Measurements from ENCODE around the gene MAN2B1. TPM values are rescaled to one million over a fixed set of nuclear protein-coding genes. Genes with fewer than 3 reads are reported as not detected.
A peak's percentile ranks its signal among the peaks of the same experiment; 100 is the strongest.
"Not testable (repeated sequence)": the region's sequence is repeated elsewhere in the genome, so short reads cannot be mapped to it uniquely, and the experiment has no call there.

Gene MAN2B1
- total and polyA plus RNA-seq, 2 experiments from 2014 or later = 40.6 to 56.5 TPM

- DNase-seq = no peak
- no peaks in the 10 kb centered on the region for H3K36me3 ChIP-seq (ENCODE audit: low read depth)
- 77 to 81% methylated on average over 9 of the region's 9 CpGs for WGBS, 2 experiments (ENCODE audit: low coverage in 1 of 2, low lambda C conversion rate in 2 of 2, missing lambda C conversion rate in 2 of 2)
- no peak within 1 kb of the TSS for H3K4me2 ChIP-seq (ENCODE audit: unreplicated experiment)
- no peaks in the 10 kb centered on the region for H3K9me3 ChIP-seq (ENCODE audit: low read depth)
- H3K4me3 ChIP-seq = no peak within 1 kb of the TSS
- no peaks in the 10 kb centered on the region for H3K79me2 ChIP-seq (ENCODE audit: insufficient read depth)
- no peak within 1 kb of the TSS for H2AFZ ChIP-seq
- H3K27me3 ChIP-seq (replicated peaks; ENCODE audit: insufficient read depth) = no peaks in the 10 kb centered on the region
- no peaks in the 10 kb centered on the region for H4K20me1 ChIP-seq (ENCODE audit: insufficient read depth)
- in situ Hi-C loops (cut with MboI) = no loop called here
- no peak within 1 kb of the TSS for H3K9ac ChIP-seq
- no peaks in the 10 kb centered on the region for H3F3A ChIP-seq (ENCODE audit: insufficient read depth)
- H3K4me1 ChIP-seq (ENCODE audit: insufficient read depth) = no peaks in the 10 kb centered on the region
- TF ChIP-seq EZH2phosphoT487 (IDR thresholded peaks at IDR 0.05; ENCODE audit: insufficient read depth, low read depth) (no peak), EZH2 (IDR thresholded peaks at IDR 0.05; ENCODE audit: insufficient read depth, poor library complexity, severe bottlenecking) (no peak)
- H3K9me2 ChIP-seq (ENCODE audit: insufficient read depth) = no peaks in the 10 kb centered on the region
- H3K27ac ChIP-seq = no peak within 1 kb of the TSS
Measured at GRCh38 chr19:12687496-12688196, 21.1 kb upstream of the MAN2B1 start, which contains the start of gene GNG14. Gene GNG14, plus strand, starts transcription at chr19:12687998. Its CDS starts 51 bp downstream, at chr19:12688049.

GRCh38 chr19:12685831-12686230, 19.3 kb upstream of the MAN2B1 start:
- no peak overlapping the region for H3K4me2 ChIP-seq (ENCODE audit: unreplicated experiment)
- H3K36me3 ChIP-seq (ENCODE audit: low read depth) = no peaks in the 10 kb centered on the region
- H3K27me3 ChIP-seq (replicated peaks; ENCODE audit: insufficient read depth) = no peaks in the 10 kb centered on the region
- no peaks in the 10 kb centered on the region for H4K20me1 ChIP-seq (ENCODE audit: insufficient read depth)
- no peaks in the 10 kb centered on the region for H3K4me1 ChIP-seq (ENCODE audit: insufficient read depth)
- in situ Hi-C loops (cut with MboI) = no loop called here
- no peak overlapping the region for H3K27ac ChIP-seq
- no peak for DNase-seq
- no peak overlapping the region for H3K9ac ChIP-seq
- 94% methylated on average over 3 of the region's 3 CpGs for WGBS, 2 experiments (ENCODE audit: low coverage in 1 of 2, low lambda C conversion rate in 2 of 2, missing lambda C conversion rate in 2 of 2)
- H3K4me3 ChIP-seq = no peak overlapping the region
- H2AFZ ChIP-seq = no peak overlapping the region
- no peaks in the 10 kb centered on the region for H3K79me2 ChIP-seq (ENCODE audit: insufficient read depth)
- H3K9me3 ChIP-seq (ENCODE audit: low read depth) = no peaks in the 10 kb centered on the region
- H3F3A ChIP-seq (ENCODE audit: insufficient read depth) = peaks cover 3% of the 10 kb centered on the region; the same call in 1 of the 2 replicates
- TF ChIP-seq EZH2 (IDR thresholded peaks at IDR 0.05; ENCODE audit: insufficient read depth, poor library complexity, severe bottlenecking) = no peak
- no peak for TF ChIP-seq EZH2phosphoT487 (IDR thresholded peaks at IDR 0.05; ENCODE audit: insufficient read depth, low read depth)
- no peaks in the 10 kb centered on the region for H3K9me2 ChIP-seq (ENCODE audit: insufficient read depth)

- no peaks in the 10 kb centered on the region for H3K4me1 ChIP-seq (ENCODE audit: insufficient read depth)
- WGBS, 2 experiments (ENCODE audit: low coverage in 1 of 2, low lambda C conversion rate in 2 of 2, missing lambda C conversion rate in 2 of 2) = 0 to 1% methylated on average over 62 to 68 of the region's 68 CpGs
- no peaks in the 10 kb centered on the region for H3K9me3 ChIP-seq (ENCODE audit: low read depth)
- no peaks in the 10 kb centered on the region for H3K27me3 ChIP-seq (replicated peaks; ENCODE audit: insufficient read depth)
- H3K27ac ChIP-seq = peak within 1 kb of the TSS; percentile 92
- peaks cover 5% of the 10 kb centered on the region; the same call in 1 of the 2 replicates for H3F3A ChIP-seq (ENCODE audit: insufficient read depth)
- H4K20me1 ChIP-seq (ENCODE audit: insufficient read depth) = no peaks in the 10 kb centered on the region
- H3K79me2 ChIP-seq (ENCODE audit: insufficient read depth) = peaks cover 16% of the 10 kb centered on the region
- no peaks in the 10 kb centered on the region for H3K9me2 ChIP-seq (ENCODE audit: insufficient read depth)
- H3K9ac ChIP-seq = peak within 1 kb of the TSS; percentile 93
- peak within 1 kb of the TSS; percentile 84 for H3K4me3 ChIP-seq
- in situ Hi-C loops (cut with MboI) = no loop called here
- H3K4me2 ChIP-seq (ENCODE audit: unreplicated experiment) = peak within 1 kb of the TSS; percentile 79
- TF ChIP-seq EZH2phosphoT487 (IDR thresholded peaks at IDR 0.05; ENCODE audit: insufficient read depth, low read depth) = no peak
- TF ChIP-seq EZH2 (IDR thresholded peaks at IDR 0.05; ENCODE audit: insufficient read depth, poor library complexity, severe bottlenecking) = no peak
- peak within 1 kb of the TSS; percentile 89 for H2AFZ ChIP-seq
- H3K36me3 ChIP-seq (ENCODE audit: low read depth) = peaks cover 15% of the 10 kb centered on the region; the same call in 1 of the 2 replicates
- DNase-seq = peak; percentile 99
Measured at GRCh38 chr19:12681074-12681987, 14.8 kb upstream of the MAN2B1 start, which contains the start of gene DHPS. Gene DHPS, minus strand, starts transcription at chr19:12681880. Its CDS starts 114 bp downstream, at chr19:12681766.

GRCh38 chr19:12680034-12680433, 13.5 kb upstream of the MAN2B1 start:
- no peaks in the 10 kb centered on the region for H3K9me2 ChIP-seq (ENCODE audit: insufficient read depth)
- H4K20me1 ChIP-seq (ENCODE audit: insufficient read depth) = no peaks in the 10 kb centered on the region
- H3K9me3 ChIP-seq (ENCODE audit: low read depth) = no peaks in the 10 kb centered on the region
- no peaks in the 10 kb centered on the region for H3K4me1 ChIP-seq (ENCODE audit: insufficient read depth)
- no peak for DNase-seq
- in situ Hi-C loops (cut with MboI) = no loop called here
- peaks cover 5% of the 10 kb centered on the region; the same call in 1 of the 2 replicates for H3F3A ChIP-seq (ENCODE audit: insufficient read depth)
- H3K27ac ChIP-seq = no peak overlapping the region
- no peak overlapping the region for H2AFZ ChIP-seq
- H3K36me3 ChIP-seq (ENCODE audit: low read depth) = peaks cover 15% of the 10 kb centered on the region; the same call in 1 of the 2 replicates
- H3K4me2 ChIP-seq (ENCODE audit: unreplicated experiment) = no peak overlapping the region
- H3K27me3 ChIP-seq (replicated peaks; ENCODE audit: insufficient read depth) = no peaks in the 10 kb centered on the region
- H3K4me3 ChIP-seq = 0 out of 2 replicates have a peak overlapping the region, but pooled peaks have one; percentile 84
- peaks cover 16% of the 10 kb centered on the region for H3K79me2 ChIP-seq (ENCODE audit: insufficient read depth)
- no peak for TF ChIP-seq EZH2phosphoT487 (IDR thresholded peaks at IDR 0.05; ENCODE audit: insufficient read depth, low read depth)
- no peak overlapping the region for H3K9ac ChIP-seq
- 97% methylated on average over 9 of the region's 9 CpGs for WGBS, 2 experiments (ENCODE audit: low coverage in 1 of 2, low lambda C conversion rate in 2 of 2, missing lambda C conversion rate in 2 of 2)

- H3K4me1 ChIP-seq (ENCODE audit: insufficient read depth); DNase-seq; H3K4me3 ChIP-seq; H3K27ac ChIP-seq; H3K9me2 ChIP-seq (ENCODE audit: insufficient read depth); H3K4me2 ChIP-seq (ENCODE audit: unreplicated experiment); H3F3A ChIP-seq (ENCODE audit: insufficient read depth); H4K20me1 ChIP-seq (ENCODE audit: insufficient read depth); H2AFZ ChIP-seq; H3K9me3 ChIP-seq (ENCODE audit: low read depth); H3K9ac ChIP-seq; H3K27me3 ChIP-seq (replicated peaks; ENCODE audit: insufficient read depth): not testable (repeated sequence)
- in situ Hi-C loops (cut with MboI) = loop anchor here (10.0 kb wide), 1 partner anchor 113 kb away; no protein-coding TSS in a partner anchor
- Histone ChIP-seq H3K36me3 (ENCODE audit: low read depth) (peaks cover 21% of the 10 kb centered on the region; the same call in 1 of the 2 replicates), H3K79me2 (ENCODE audit: insufficient read depth) (peaks cover 22% of the 10 kb centered on the region)
- 96% methylated on average over 5 of the region's 5 CpGs for WGBS, 2 experiments (ENCODE audit: low coverage in 1 of 2, low lambda C conversion rate in 2 of 2, missing lambda C conversion rate in 2 of 2)
Measured at GRCh38 chr19:12678039-12678438, 11.5 kb upstream of the MAN2B1 start.

Data from GM23248 (cell line).